ENCODE data around the gene MEIS1.

The MEIS1 gene

DNA sequence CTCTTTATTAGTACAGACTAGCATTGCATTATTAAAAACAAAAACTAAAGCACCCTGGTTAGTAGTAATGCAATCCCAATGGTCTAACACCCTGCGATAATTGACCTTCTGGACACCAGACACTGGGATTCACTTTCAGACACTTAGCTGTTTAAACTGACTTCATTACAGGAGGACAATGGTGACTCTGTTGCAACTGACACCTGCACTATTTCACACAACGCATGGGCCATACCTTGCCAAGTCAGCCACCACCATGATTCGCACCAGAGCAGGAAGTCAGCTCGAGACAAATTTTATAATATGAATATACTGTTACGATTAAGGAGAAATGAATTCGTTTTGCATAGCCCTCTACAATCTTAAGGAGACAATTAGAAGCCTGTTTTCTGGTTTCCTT, 150.7 kb downstream of the MEIS1 start:
- no peak for DNase-seq

GRCh38 chr2:66587216-66587615, 152.3 kb downstream of the MEIS1 start:
- no peak for DNase-seq

DNA sequence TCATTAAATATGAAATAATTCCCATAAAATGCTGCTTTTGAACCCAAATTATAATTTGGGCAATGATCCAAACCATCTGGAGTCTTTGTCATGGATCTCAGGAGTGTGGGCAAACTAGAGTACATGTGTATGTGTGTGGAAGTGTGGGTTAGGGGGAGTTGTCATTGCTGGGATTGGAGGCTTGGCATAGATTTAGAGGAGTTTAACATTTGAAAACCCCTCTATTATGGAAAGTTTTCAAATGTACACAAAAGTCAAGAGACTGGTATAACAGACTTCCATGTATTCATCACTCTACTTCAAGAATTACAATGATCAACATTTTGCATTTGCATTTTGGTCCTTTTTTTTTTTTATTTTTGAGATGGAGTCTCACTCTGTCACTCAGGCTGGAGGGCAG, 159.1 kb downstream of the MEIS1 start:
- DNase-seq, result no peak

DNA sequence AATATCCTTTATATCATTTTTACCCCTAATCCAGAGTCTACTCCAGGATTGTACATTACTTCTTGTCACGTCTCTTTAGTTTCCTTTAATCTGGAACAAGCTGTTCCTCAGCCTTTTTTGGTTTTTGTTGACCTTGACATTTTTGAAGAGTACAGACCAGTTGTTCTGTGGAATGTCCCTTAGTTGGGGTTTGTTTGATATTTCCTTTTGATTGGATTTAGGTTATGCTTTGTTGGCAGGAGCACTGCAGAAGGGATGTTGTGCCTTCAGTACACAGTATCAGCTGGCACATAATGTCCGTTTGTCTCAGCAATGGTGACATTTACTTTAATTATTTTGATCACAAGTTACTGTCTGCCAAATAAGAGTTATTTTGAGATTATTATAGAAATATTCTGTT, 160.6 kb downstream of the MEIS1 start:
- no peak for DNase-seq

DNA sequence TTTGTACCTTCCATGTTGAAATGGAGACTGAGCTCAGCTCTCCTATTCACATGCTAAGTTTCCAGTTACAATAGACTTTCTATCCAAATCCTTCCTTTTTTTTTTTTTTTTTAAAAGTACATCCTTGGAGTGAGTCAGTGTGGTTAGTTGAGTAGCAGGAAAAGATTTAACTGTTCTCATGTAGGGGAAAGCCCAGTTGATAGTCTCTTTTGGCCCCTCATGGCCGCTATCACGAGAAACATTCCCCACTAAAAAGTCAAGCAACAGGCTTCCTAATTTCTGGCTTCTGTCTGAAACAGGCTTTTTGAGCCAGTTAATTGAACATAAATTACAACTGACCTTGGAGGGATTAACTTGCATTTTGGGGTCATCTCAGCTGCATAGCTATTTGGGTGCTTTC, 161.3 kb downstream of the MEIS1 start:
- DNase-seq, result no peak

- no peak for DNase-seq
Measured at GRCh38 chr2:66601624-66602023, 166.7 kb downstream of the MEIS1 start.

GRCh38 chr2:66602341-66602740, 167.4 kb downstream of the MEIS1 start:
- DNase-seq, result no peak

DNA sequence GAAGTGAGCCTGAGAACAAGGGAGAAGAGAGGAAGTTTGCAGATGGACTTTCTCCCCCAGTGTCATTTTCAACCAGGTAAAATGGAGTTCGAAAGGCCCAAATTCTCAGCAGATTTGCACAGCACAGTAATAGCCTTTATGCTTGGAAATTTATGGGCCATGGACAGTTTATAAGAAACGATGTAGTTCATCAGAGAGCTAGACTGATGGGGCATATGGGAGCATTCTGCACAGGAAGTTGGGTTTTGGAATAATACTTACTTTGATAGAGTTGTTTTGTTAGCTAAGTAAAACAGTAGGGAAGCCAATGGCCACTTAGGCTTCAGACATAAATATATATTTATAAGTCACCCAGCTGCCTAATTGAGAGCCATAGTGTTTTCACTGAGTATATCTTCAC, 169.4 kb downstream of the MEIS1 start:
- DNase-seq, result no peak

DNA sequence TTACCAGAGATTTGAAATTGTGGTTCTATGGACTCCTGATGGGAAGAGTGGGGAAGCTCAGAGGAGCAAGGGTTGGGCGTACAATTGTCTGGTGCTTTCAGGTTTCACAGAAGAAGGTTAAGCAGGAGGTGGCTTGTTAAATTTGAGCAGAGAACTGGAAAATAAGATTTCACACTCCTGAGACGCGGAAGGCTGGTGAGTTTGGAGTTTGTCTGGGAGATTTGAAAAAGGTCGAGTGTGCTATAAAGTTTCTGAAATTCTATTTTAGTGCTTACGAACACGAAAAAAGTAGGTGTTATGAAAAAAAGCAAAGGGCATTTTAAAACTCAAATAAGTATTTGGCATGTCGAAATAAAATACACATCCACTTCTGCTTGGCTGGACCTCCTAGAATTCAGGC, 170.1 kb downstream of the MEIS1 start:
- DNase-seq, result no peak

DNA sequence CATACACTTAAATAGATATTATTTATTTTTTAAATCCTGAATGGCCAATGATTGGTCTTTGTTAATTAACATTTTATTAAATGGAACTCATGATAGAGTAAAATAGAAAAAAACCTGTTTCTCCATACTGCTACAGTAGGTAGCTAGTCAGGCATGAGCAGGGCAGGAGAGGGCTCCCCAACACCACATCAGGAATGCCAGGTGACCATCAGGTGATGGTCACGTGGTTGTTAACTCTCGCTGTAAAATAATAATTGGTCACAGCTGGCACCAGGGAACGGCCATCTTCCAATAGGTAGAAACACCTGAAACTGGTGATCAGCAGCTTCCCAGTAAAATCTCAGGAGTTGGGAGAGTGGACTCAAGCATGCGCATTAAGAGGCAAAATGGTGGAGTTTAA, 172.2 kb downstream of the MEIS1 start:
- DNase-seq, result no peak
